ENCODE measurements around the gene MAST1.
"Not testable (repeated sequence)": the region's sequence is repeated elsewhere in the genome, so short reads cannot be mapped to it uniquely, and the experiment has no call there.

MAST1 gene

DNA sequence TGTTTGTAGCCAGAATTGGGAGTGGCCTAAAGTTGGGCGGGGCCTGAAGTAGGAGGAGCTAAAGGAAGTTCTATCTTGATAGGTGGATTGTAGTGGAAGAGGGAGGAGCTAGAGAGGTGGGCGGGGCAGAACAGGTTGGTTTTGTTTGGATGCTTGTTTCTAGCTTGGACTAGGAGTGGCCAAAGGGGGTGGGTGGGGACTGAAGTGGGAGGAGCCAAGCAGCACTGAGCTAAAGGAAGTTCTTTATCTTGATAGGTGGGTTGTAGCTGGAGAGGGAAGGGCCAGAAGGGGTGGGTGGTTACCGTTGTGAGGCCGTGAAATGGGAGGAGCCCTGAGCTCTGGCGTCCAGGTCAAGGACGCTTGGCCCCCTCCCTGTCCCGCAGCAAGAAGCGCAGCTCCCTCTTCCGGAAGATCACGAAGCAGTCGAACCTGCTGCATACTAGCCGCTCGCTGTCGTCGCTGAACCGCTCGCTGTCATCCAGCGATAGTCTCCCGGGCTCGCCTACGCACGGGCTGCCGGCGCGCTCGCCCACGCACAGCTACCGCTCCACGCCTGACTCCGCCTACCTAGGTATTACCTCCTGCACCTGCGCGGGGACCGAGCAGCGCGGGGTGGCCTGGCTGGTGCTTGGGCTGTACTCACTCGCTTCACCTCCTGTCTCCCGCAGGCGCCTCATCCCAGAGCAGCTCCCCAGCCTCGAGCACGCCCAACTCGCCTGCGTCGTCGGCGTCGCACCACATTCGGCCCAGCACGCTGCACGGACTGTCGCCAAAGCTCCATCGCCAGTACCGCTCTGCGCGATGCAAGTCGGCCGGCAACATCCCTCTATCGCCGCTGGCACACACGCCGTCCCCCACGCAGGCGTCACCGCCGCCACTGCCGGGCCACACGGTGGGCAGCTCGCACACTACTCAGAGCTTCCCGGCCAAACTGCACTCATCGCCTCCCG, 34.9 kb downstream of the MAST1 start:
- peak; percentile 87 for DNase-seq

DNA sequence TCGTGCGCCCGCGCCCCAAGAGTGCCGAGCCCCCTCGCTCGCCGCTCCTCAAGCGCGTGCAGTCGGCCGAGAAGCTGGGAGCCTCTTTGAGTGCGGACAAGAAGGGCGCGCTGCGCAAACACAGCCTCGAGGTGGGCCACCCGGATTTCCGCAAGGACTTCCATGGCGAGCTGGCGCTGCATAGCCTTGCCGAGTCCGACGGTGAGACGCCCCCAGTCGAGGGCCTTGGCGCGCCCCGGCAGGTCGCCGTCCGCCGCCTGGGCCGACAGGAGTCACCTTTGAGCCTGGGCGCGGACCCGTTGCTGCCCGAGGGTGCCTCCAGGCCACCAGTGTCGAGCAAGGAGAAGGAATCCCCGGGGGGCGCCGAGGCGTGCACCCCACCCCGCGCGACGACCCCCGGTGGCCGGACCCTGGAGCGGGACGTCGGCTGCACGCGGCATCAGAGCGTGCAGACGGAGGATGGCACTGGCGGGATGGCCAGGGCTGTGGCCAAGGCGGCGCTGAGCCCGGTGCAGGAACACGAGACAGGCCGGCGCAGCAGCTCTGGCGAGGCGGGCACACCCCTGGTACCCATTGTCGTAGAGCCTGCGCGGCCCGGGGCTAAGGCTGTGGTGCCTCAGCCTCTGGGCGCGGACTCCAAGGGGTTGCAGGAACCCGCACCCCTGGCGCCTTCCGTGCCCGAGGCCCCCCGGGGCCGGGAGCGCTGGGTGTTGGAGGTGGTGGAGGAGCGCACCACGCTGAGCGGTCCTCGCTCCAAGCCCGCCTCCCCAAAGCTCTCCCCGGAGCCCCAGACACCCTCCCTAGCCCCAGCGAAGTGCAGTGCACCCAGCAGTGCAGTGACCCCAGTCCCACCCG, 35.8 kb downstream of the MAST1 start:
- DNase-seq: no peak

DNA sequence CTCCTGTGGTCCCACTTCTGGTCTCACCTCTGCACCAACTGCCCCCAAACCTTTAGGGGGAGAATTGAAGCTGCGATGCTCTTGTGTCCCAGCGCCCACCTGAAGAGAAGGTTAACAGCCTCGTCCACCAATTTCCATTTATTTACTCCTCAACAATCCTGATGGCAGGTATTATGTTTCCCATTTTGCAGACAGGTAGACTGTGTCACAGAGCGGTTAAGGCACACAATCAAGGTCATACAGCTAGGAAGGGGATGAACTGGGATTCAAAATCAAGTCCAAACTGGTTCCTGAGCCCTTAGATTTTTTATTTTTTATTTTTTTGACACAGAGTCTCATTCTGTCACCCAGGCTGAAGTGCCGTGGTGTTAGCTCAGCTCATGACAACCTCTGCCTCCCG, 36.8 kb downstream of the MAST1 start:
- DNase-seq: no peak

DNA sequence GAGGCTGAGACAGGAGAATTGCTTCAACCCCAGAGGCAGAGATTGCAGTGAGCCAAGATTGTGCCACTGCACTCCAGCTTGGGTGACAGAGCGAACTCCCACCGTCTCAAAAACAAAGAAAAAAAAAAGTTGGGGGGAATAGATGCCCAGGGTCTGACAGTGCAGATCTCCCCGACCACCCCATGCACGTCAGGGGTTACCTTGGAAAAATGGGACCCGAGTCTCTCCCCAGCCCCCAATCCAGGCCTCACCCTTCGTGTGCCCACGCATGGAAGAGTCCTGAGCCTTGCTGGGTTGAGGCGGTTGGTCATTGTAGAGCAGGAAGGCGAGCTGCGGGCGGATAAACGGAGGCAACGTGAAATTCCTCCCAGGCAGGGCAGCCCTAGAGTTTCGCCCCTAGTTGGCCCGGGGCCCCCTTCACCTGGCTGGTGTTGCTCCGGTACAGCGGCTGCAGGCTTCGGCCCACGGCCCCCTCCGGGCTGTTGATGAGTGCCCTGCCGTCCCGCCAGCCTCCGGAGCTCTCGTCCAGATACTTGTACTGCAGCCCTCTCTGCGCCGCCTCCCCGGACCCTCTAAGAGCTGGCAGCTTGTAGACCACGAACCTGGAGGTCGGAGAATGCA, 42.3 kb downstream of the MAST1 start:
- DNase-seq: peak; percentile 55

- peak; percentile 98 for DNase-seq
Observed at GRCh38 chr19:12881172-12881808, 43.0 kb downstream of the MAST1 start, which contains the start of gene DNASE2. Gene DNASE2 (minus strand): TSS chr19:12881449. CDS start chr19:12881375, 74 bp downstream.

DNA sequence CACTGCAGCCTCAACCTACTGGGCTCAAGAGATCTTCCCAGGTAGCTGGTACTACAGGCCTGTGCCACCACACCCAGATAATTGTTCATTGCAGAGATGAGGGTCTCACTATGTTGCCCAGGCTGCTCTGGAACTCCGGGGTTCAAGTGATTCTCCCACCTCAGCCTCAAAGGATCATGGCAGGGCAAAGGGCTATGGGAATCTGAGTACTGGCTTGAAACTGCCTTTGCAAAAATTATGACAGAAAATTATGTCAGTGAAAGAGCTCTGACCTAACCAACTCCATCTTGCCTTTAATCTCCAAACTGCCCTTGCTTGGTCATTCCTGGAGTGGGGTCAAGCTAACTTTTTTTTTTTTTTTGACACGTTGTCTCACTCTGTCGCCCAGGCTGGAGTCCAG, 44.3 kb downstream of the MAST1 start:
- no peak for DNase-seq

DNA sequence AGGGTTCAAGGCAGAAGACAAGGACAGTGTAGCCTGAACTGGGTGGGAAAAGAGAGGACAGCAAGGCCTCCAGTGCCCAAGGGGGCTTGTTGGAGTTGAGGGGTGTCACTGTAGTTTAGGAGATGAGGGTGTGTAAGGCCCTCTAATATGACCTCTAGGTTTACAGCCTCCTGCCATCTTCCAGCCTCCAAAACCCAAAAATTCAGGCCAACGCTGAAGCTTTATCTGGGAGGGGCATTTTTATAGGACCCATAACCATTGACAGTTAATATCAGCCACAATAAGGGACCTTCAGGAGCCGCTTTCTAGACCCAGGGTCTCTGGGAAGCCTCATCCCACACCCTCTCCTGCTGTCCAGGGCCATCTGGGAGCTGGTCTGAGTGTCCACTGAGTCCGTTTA, 45.9 kb downstream of the MAST1 start:
- no peak for DNase-seq

GRCh38 chr19:12884627-12884925, 46.3 kb downstream of the MAST1 start:
- no peak for DNase-seq

DNA sequence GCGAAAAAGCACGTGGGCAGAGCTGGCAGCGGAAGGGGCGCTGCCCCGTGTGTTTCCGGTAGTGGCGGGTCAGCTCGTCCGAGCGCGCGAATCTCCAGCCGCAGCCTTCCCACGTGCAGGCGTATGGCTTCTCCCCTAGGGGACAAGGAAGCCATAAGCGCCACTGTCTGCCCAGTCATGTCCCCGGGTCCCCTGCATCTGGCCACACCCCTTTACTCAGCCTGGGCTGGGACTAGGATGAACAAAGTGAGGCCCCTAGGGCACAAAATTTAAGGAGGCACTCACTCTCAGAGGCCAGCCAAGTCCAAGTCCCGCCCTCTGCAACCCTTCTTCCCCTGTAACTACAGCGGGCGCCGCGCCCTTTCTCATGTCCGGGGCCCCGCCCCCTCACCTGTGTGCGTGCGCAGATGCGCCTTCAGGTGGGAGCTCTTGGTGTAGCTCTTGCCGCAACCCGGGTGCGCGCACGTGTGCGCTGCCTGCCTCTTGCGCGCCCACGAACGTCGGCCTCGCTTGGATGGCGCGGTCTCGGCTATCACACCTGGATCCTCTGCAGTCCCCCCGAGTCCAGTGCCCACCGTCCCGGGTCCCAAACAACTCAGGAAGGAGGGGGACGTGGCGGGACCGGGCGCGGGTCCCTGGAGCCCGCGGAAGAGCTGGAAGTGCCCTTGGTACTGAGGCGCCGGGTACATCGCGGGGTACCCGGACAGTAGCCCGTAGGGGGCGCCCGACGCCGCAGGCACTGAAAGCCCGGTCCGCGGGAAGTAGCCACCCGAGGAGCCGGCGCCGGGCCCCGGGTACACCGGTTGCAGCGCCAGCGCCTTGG, 46.8 kb downstream of the MAST1 start:
- peak; percentile 95 for DNase-seq

- DNase-seq: peak; percentile 95
Observed at GRCh38 chr19:12885749-12886650, 47.7 kb downstream of the MAST1 start.

DNA sequence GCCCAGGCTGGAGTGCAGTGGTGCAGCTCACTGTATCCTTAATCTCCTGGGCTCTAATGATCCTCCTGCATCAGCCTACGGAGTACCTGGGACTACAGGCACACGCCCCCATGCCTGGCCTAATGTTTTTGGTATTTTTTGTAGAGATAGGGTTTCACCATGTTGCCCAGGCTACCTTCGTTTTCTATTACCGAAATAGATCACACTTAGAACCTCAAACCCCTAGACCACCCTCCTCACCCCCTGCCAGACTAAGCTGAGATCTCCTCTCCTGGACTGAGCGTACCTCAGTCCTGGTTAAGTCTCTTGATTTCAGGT, 48.3 kb downstream of the MAST1 start:
- peak; percentile 48 for DNase-seq

GRCh38 chr19:12886969-12887747, 48.8 kb downstream of the MAST1 start, which contains the start of gene KLF1:
Gene KLF1 (minus strand): TSS chr19:12887201. CDS start chr19:12887140, 61 bp downstream.
- DNase-seq: peak; percentile 94

GRCh38 chr19:12888006-12888603, 49.8 kb downstream of the MAST1 start:
- DNase-seq: no peak

DNA sequence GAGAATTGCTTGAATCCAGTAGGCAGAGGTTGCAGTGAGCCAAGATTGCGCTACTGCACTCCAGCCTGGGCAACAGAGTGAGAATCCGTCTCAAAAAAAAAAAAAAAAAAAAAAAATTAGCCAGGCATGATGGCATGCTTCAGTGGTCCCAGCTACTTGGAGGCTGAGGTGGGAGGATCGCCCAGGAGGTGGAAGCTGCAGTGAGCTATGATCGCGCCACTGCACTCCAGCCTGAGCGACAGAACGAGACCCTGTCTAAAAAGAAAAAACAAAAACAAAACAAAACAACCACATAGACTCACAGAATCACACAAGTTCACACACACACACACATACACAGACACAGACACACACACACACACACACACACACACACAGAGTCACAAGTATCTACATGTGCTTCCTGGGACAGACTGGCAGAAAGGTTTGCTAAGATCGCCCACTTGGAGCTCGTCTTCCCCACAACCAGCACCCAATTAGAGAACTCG, 52.0 kb downstream of the MAST1 start:
- DNase-seq: not testable (repeated sequence)

DNA sequence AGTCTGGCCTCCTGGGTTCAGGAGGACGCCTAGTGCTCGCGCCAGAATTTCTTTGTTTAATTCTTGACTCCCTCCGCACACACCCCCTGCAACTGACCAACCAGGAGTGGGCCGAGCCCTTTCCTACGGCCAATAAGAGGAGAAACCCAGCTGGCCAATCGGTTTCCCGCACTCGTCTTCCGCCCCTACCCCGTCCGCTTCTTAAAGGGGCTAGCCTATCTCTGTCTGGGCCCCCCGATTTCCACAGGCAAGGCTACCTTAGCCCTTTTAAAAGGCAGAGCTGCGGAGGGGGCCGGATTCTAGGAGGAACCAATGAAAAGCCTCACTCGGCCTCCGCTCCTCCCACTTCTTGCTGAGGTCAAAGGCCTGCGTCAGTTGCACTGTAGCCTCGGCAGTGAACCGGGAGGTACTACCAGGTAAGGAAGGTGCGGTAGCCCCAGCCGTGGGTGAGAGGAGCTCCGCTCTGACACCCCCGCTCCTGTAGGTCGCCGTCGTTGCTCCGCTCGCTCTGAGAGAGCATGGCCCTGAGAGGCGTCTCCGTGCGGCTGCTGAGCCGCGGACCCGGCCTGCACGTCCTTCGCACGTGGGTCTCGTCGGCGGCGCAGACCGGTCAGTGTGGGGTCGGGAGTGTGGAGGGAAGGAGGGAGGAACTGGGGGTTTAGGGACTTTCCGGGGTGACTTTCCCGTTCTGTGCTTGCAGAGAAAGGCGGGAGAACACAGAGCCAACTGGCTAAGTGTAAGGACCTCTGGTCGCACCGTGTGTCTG, 52.7 kb downstream of the MAST1 start, which contains the start of gene GCDH:
GCDH (plus strand) TSS at position 374 of the 766 bp plus-strand sequence; CDS start at position 519, 145 bp downstream.
- DNase-seq: peak; percentile 100

- DNase-seq: no peak
Observed at GRCh38 chr19:12891553-12892021, 53.3 kb downstream of the MAST1 start.

DNA sequence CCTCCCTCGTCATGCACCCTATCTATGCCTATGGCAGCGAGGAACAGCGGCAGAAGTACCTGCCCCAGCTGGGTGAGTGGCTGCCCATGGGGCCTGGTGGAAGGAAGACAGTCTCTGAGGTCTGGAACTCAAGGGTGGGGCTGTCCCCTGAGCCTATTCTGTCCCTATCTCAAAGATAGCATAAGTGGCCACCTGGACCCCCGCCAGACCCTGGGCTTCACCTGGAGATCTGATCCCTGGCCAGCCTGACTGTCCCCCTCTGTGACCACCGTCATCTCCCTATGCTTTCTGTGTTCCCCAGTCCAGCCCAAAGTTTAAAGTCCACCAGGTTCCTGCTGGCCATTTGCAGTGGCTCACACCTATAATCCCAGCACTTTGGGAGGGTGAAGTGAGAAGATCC, 55.3 kb downstream of the MAST1 start:
- no peak for DNase-seq

DNA sequence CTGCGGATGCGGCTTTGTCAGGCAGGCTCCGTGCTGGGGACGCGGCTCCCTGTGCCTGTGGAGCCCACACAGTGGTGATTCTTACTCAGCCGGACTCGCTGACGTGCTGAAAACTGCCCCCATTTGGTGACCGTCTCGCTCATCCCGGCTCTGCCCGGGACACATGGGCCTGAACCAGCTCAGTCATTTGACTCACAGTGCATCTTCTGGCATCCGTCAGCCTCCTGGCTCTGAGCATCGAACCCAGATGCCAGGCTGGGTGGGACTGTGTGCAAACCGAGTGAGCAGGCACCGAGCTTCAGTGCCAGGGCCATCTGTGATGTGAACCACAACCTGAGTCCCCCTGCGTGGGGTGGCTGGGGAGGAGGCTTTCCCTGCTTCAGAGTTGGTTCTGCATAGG, 58.1 kb downstream of the MAST1 start:
- no peak for DNase-seq

All from hematopoietic multipotent progenitor cell treated with erythropoietin and hydrocortisone succinate and interleukin-3 and kit ligand, for 4 days (in vitro differentiated cells).